ENCODE data around the gene PLXNA4.

The PLXNA4 gene

DNA sequence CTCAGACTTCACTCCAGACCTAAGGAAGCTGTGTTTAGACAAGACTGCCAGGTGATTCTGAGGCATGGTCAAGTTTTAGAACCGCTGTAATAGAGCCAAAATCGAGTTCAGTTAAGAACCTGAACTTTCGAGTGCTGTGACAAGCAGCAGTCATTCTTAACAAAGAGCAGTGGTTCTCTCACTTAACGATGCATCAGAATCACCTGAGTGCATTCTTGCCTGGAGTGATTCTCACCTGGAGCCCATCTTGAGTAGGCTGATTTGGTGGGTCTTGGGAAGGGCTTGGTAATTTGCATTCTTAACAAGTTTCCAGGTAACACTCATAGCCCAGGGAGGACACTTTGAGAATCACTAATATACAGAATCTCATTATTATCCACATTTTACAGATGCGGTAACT is 44.7 kb downstream of the PLXNA4 start:
- no peak for DNase-seq

- no peak for DNase-seq
These were observed 47.6 kb downstream of the PLXNA4 start for GRCh38 chr7:132528695-132529094.

DNA sequence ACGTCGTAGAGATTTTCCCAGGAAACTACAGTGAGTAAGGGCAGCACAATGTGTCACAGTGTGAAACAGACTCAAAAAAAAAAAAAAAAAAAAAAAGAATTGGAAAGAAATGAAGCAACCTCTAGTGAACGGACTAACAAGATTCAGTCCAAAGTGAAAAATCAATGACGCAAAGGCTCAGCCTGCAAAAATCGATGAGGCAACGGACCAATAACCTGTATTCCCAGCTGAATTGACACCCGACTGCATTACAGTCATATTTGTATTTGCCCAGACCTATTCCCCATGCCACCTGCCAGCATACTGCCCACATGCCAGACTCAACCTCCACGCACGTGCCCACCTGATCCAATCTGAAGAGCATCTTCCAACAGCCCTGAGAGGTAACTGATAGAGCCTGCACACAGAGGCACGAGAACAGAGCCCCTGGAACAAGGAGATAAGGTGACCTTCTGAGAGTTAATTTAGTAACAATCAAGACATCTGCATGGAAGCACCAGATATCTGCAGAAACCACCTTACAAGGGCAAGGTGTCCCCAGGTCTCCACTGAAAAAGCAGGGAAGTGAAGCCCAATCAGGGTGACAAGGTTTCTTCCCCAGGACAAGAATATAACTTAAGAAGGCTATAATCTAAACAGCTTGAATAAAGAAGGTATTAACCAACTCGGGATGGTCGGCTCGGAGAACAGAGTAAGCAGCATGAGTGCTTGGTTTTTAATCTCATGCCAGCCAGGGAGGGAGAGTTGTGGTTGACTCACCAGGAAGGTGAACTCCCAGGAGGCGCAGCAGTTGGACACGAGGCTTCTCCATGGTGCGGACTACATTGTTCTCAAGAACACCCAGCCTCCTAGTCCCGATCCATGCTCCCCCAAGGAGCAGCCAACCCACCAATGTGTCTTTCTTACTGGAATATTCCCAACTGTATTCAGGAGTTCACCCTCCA is 48.5 kb downstream of the PLXNA4 start:
- DNase-seq, result no peak

DNA sequence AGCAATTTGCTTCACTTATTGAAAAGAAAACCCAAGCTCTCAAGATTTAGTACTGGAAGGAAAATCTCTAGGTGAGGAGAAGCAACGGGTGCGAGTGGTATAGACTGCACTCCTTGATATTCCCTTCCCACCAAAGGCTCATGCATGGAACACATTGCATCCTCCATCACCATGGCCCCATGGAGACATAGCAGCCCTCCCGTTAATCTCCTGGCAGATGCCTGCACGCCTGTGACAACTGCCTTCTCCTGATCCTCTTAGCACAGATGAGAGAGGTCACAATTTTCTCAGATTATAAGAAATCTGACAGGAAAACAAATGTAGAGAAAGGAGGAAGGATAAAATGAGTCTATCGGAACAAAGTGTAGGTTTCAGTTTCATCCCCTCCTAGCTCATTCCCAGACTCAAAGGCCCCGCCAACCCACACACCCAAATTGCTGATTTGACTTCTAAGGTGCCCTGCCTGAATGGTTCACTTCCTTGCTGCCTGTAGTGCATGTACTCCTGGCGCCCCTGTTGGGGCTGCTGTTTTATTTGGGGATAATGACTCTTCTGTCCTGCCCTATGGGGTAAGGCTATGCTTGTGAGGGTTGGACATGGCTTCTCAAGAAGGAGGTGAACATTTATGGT is 50.0 kb downstream of the PLXNA4 start:
- DNase-seq, result no peak

DNA sequence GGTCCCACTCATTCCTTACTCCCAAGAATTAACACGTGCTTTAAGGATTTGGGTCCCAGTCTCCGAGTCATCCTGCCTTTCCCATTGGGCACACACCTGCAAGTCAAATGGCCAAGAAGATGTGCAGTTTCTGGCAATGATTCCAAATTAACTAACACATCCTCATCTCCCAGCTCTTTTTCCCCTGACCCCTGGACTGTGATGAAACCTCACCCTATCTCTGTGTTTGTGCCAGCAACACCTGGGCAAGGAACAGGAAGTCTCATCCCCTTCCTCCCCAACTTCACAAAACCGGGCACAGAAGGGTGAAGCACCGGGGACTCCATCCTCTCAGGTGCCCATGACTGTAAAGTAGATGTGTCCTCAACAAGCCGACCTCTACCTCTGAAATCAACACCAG is 54.8 kb downstream of the PLXNA4 start:
- no peak for DNase-seq

DNA sequence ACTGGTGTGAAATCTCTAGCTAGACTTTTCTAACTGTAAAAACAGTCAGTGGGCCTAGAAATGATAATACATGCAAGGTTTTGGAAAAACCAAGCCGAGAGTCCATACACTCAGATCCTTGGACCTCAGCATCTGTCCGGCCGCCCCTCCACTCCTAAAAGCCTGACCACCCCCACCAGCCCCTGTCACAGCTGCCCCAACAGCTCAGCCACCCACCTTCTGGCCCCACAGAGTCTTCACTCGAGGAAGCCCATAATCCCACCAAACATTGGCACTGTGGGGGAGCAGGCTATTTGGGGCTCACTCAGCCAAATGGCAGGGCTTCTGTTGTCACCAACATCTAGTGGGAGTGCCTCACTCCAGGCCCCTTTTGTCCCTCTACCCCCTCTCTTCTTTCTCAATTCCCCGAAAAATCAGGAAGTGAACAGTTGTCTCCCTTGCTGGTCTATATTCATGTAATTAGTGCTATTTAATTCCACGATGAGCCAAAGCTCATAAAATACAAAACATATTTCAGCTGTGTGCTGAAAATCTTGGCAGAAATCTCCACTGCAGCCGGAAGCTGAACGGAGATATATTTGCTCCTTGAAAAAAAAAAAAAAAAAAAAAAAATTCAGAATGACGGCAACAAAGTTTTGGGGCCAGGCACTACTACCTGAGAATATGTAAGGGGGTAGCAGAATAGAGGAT is 55.5 kb downstream of the PLXNA4 start:
- no peak for DNase-seq

DNA sequence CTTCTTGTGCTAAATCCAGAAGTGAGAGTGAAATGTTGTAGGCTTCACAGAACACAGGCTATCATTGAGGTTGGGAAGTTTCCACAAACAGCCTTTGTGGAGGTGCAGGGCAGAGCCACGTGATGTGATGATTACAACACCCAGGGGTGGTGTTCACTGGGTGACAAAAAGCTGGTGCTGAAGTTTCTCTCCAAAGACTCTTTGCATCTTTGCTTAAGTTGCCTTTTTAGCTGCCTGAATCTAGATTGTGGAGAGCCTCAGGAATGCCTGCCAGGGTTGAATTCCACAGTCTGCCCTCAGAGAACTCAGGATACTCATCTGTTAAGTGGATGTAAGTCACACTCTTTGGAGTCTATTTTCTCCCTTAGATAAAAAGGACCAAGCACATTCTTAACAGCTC is 56.3 kb downstream of the PLXNA4 start:
- no peak for DNase-seq

- DNase-seq, result no peak
These were observed 57.5 kb downstream of the PLXNA4 start for GRCh38 chr7:132518839-132519173.

DNA sequence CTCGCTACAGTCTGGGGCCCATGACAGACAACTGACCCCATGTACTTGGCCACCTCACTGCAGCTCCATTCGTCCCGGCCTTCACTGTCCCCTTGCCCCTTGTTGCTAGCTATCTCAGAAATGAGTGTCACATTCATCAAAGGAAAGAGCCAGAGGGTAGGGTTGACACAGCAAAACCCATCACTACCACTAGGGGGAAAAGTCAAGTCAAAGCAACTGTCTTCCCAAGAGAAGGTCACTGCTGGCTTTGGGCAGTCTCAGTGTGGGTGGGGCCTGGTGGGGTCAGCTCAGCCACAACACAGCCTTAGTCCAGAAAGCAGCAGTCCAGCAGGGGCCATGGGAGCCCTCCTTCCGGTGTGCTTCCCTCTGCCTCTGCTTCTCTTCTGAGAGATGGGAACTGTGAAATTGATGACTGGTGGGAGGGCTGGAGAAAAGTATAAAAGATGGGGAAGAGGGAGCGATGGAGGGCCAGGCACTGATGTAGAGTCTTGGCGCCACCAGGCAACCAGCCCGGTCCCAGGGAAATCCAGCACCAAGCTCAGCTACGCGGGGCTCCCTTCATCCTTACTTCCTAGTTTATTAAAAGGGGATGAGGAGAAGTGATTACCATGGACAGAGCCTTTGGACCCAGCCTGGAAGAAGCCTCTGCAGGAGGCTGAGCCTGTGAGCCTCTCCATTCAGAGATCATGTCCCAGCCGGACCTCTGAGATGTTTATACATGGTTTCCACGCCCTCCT is 58.0 kb downstream of the PLXNA4 start:
- DNase-seq, result no peak

DNA sequence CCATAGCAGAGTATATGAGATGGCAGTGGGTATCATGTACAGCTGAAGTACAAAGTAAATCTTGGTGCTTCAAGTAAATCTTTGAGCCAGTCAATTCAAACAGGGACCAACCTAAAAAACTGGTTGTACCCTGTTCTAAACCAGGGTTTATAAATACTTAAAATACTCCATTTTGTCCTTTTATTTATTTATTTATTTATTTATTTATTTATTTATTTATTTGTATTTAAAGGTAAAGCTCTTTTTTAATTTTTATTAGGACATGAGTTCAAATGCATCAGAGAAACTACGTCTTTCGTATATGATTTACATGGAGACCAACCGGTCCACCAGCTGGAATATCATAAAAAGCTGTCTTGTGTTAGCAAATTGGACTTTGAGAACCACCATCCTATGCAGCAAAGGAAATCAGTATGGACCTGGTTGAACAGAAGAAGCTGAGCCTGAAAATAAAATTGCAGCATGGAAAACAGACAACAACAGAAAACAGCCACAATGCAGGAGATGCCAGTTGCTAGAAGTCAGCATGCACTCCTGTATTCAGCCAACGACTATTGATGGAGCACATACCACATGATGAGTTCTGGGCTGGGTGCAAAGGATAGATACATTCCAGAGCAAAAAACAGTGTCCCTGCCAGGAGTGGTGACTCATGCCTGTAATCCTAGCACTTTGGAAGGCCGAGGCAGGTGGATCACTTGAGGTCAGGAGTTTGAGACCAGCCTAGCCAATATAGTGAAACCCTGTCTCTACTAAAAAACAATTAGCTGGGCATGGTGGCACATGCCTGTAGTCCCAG is 60.0 kb downstream of the PLXNA4 start:
- no peak for DNase-seq

DNA sequence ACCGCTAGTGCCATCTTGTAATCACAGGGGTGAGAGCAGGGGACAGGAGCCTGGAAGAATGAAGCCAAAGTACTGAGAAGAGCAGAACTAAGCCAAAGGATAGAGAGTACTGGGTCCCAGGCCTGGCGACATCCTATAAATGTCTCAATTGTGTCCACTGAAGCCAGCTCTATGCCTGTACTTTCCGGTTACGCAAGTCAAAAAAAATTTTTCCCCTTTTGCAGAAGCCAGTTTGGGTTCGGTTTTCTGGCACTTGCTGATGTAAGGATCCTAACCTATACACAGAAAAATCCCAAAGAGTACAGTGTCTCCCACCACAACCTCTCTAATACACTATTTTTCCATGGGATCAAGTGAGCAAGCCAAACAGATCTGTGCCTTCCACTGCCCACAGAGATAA is 61.1 kb downstream of the PLXNA4 start:
- DNase-seq, result no peak

DNA sequence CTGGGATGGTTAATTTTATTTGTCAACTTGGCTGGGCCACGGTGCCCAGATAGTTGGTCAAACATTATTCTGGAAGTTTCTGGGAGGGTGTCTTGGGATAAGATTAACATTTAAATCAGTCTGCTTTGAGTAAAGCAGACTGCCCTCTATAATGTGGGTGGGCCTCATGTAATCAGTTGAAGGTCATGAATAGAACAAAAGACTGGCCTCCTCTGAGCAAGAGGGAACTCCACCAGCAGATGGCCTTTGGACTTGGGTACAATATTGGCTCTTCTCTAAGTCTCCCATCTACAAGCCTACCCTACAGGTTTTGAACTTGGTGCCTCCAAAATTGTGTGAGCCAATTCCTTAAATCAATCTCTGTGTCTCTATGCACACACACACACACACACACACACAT is 61.8 kb downstream of the PLXNA4 start:
- no peak for DNase-seq

- no peak for DNase-seq
These were observed 64.3 kb downstream of the PLXNA4 start for GRCh38 chr7:132511921-132512320.

GRCh38 chr7:132511387-132511786 is 64.9 kb downstream of the PLXNA4 start:
- DNase-seq, result no peak

GRCh38 chr7:132509643-132510042 is 66.6 kb downstream of the PLXNA4 start:
- no peak for DNase-seq

- no peak for DNase-seq
These were observed 67.4 kb downstream of the PLXNA4 start for GRCh38 chr7:132508724-132509353.

- no peak for DNase-seq
These were observed 71.4 kb downstream of the PLXNA4 start for GRCh38 chr7:132504852-132505251.

DNA sequence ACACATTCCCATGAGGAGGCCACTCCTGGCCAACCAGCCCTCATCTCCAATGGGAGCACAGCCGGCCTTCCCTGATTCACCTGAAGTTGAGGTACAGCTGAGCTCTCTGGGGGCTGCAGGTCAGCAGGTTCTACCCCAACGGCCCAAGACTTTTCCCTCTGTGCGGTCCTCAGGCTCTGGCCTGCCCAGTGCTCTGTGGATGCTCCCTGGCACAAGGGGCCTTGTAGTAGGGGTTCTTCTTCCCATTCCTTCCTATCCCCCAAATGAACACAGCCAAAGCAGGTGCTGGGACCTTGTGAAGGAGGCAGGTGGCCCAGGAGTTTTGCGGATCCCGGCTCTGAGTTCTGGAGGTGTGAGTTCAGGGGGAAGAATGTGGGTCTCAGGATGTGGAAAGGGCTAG is 72.2 kb downstream of the PLXNA4 start:
- no peak for DNase-seq

GRCh38 chr7:132503415-132503814 is 72.9 kb downstream of the PLXNA4 start:
- DNase-seq, result no peak

GRCh38 chr7:132501956-132502355 is 74.3 kb downstream of the PLXNA4 start:
- no peak for DNase-seq

DNA sequence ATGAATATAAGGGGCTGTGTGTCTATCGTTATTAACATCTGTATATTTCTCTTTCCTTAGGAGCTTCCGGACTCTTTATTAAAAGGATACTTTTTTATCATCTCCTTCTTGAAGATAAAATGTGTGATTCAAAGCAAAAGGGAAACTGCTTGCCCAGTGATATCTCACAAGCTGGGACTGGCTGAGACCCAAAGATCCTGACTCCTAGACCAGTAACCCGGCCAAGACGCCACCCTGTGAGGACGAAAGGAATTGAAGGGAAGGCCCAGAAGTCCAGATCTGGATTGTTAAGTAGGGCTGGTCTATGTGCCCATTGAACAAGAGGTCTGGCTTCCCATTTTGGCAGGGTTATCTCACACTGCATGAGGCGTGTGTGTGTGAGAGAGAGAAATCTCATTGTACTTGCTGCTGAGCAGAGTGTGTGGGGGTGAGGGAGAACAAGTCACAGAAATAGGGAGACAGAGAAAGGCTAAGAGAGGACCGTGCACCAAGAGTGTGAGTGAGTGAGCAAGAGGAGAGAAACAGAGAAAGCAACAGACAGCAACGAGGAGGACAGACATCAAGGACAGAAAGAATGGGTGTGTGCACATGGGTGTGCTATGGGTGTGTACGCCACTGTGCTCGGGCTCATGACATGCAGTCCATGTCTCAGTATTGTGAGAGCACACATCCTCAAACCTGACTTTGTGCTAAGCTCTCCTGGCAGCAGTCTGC is 75.4 kb downstream of the PLXNA4 start:
- DNase-seq, result no peak
